ENCODE results near the gene RAPGEF3.
A peak's percentile ranks its signal among the peaks of the same experiment; 100 is the strongest.

RAPGEF3 gene

GRCh38 chr12:47758834-47759690 is at the start of gene RAPGEF3:
TSS of gene RAPGEF3 (minus strand) at chr12:47758880. CDS start at chr12:47758556, 324 bp downstream.
- peak; percentile 58 for DNase-seq

GRCh38 chr12:47808050-47808449 is 49.4 kb upstream of the RAPGEF3 start:
- peak; percentile 14 for DNase-seq

GRCh38 chr12:47807338-47807737 is 48.7 kb upstream of the RAPGEF3 start:
- DNase-seq: no peak

GRCh38 chr12:47805417-47805816 is 46.7 kb upstream of the RAPGEF3 start:
- DNase-seq: no peak

GRCh38 chr12:47804171-47804570 is 45.5 kb upstream of the RAPGEF3 start:
- no peak for DNase-seq

- DNase-seq: no peak
Measured at GRCh38 chr12:47803191-47803875, 44.7 kb upstream of the RAPGEF3 start.

- no peak for DNase-seq
Measured at GRCh38 chr12:47802312-47802711, 43.6 kb upstream of the RAPGEF3 start.

- no peak for DNase-seq
Measured at GRCh38 chr12:47801904-47802246, 43.2 kb upstream of the RAPGEF3 start.

- no peak for DNase-seq
Measured at GRCh38 chr12:47801170-47801903, 42.7 kb upstream of the RAPGEF3 start.

GRCh38 chr12:47800582-47800981 is 41.9 kb upstream of the RAPGEF3 start:
- DNase-seq: no peak

GRCh38 chr12:47799357-47799955 is 40.8 kb upstream of the RAPGEF3 start:
- DNase-seq: no peak

- DNase-seq: no peak
Measured at GRCh38 chr12:47798382-47798948, 39.8 kb upstream of the RAPGEF3 start.

- peak; percentile 37 for DNase-seq
Measured at GRCh38 chr12:47797441-47797840, 38.8 kb upstream of the RAPGEF3 start.

GRCh38 chr12:47795814-47796411 is 37.2 kb upstream of the RAPGEF3 start:
- no peak for DNase-seq

- DNase-seq: no peak
Measured at GRCh38 chr12:47795121-47795813, 36.6 kb upstream of the RAPGEF3 start.

GRCh38 chr12:47794679-47795078 is 36.0 kb upstream of the RAPGEF3 start:
- DNase-seq: no peak

GRCh38 chr12:47793015-47793681 is 34.5 kb upstream of the RAPGEF3 start:
- no peak for DNase-seq

GRCh38 chr12:47791874-47792273 is 33.2 kb upstream of the RAPGEF3 start:
- no peak for DNase-seq

- no peak for DNase-seq
Measured at GRCh38 chr12:47791351-47791746, 32.7 kb upstream of the RAPGEF3 start.

GRCh38 chr12:47790676-47791350 is 32.1 kb upstream of the RAPGEF3 start:
- no peak for DNase-seq

Data from NCI-H1436 (cell line).